Astrocyte of the hippocampus (primary cell): ENCODE measurements around the gene PLCB1.
"Not testable (repeated sequence)": the region's sequence is repeated elsewhere in the genome, so short reads cannot be mapped to it uniquely, and the experiment has no call there.

Experiments
- DNase-seq: peaks from one replicate; pipeline ENCODE4 v3.0.0; 2011; ENCODE audit warnings: low read depth, low spot score

The PLCB1 gene

GRCh38 chr20:8334641-8335040 is 202.6 kb downstream of the PLCB1 start:
- DNase-seq, result peak; percentile 20

- DNase-seq, result no peak
These were observed 203.0 kb downstream of the PLCB1 start for GRCh38 chr20:8335059-8335458.

GRCh38 chr20:8335495-8336195 is 203.6 kb downstream of the PLCB1 start:
- DNase-seq, result no peak

- DNase-seq, result no peak
These were observed 207.3 kb downstream of the PLCB1 start for GRCh38 chr20:8339349-8339748.

- no peak for DNase-seq
These were observed 210.3 kb downstream of the PLCB1 start for GRCh38 chr20:8342391-8342790.

- DNase-seq, result no peak
These were observed 212.0 kb downstream of the PLCB1 start for GRCh38 chr20:8344106-8344505.

GRCh38 chr20:8344631-8345030 is 212.6 kb downstream of the PLCB1 start:
- no peak for DNase-seq

- DNase-seq, result no peak
These were observed 214.7 kb downstream of the PLCB1 start for GRCh38 chr20:8346700-8347270.

GRCh38 chr20:8350225-8350624 is 218.2 kb downstream of the PLCB1 start:
- not testable (repeated sequence) for DNase-seq

GRCh38 chr20:8352486-8352885 is 220.4 kb downstream of the PLCB1 start:
- no peak for DNase-seq

GRCh38 chr20:8353512-8353911 is 221.4 kb downstream of the PLCB1 start:
- no peak for DNase-seq

- no peak for DNase-seq
These were observed 223.4 kb downstream of the PLCB1 start for GRCh38 chr20:8355453-8355852.

GRCh38 chr20:8356806-8357205 is 224.7 kb downstream of the PLCB1 start:
- no peak for DNase-seq

- no peak for DNase-seq
These were observed 225.6 kb downstream of the PLCB1 start for GRCh38 chr20:8357703-8358102.

- DNase-seq, result no peak
These were observed 228.0 kb downstream of the PLCB1 start for GRCh38 chr20:8360035-8360434.

GRCh38 chr20:8361006-8361652 is 229.1 kb downstream of the PLCB1 start:
- DNase-seq, result peak; percentile 22

GRCh38 chr20:8361779-8362178 is 229.7 kb downstream of the PLCB1 start:
- no peak for DNase-seq

- DNase-seq, result no peak
These were observed 230.4 kb downstream of the PLCB1 start for GRCh38 chr20:8362457-8362856.

- DNase-seq, result no peak
These were observed 232.1 kb downstream of the PLCB1 start for GRCh38 chr20:8363970-8364733.

- DNase-seq, result no peak
These were observed 232.6 kb downstream of the PLCB1 start for GRCh38 chr20:8364734-8365078.

GRCh38 chr20:8365634-8366033 is 233.6 kb downstream of the PLCB1 start:
- no peak for DNase-seq

GRCh38 chr20:8366303-8366923 is 234.3 kb downstream of the PLCB1 start:
- no peak for DNase-seq
